ENCODE results near the gene ADA.
A peak's percentile ranks its signal among the peaks of the same experiment; 100 is the strongest.

The ADA gene

DNA sequence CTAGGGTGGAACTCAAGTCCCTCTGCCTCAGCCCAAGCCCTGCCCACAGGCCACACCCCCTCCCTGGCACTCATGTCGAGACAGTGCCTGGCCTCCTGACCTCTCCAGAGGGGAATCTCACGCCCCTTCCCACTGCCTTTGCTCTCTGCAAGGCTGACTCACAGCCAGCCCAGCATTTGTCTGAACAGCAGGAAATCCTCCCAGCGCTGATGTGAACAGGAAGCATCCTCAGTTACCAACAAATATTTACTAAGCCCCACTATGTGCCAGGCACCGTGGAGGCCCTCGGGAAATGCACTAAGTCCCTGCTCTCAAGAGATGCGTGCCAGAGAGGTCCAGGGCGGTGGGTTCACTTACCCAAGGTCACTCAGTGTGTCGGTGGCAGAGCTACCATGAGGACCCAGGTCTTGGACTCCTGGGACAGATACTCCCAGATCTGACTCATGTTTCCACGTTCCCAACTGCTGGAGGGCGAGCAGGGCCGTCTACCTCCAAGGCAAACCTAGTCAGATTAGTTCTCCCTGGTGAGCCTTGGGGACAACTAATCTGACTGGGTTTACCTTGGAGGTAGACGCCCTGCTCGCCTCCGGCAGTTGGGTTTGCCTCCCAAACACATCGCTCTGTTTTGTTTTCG lies 7.8 kb downstream of the ADA start:
- DNase-seq: no peak

- DNase-seq: no peak
Measured at GRCh38 chr20:44643154-44643519, 8.4 kb downstream of the ADA start.

DNA sequence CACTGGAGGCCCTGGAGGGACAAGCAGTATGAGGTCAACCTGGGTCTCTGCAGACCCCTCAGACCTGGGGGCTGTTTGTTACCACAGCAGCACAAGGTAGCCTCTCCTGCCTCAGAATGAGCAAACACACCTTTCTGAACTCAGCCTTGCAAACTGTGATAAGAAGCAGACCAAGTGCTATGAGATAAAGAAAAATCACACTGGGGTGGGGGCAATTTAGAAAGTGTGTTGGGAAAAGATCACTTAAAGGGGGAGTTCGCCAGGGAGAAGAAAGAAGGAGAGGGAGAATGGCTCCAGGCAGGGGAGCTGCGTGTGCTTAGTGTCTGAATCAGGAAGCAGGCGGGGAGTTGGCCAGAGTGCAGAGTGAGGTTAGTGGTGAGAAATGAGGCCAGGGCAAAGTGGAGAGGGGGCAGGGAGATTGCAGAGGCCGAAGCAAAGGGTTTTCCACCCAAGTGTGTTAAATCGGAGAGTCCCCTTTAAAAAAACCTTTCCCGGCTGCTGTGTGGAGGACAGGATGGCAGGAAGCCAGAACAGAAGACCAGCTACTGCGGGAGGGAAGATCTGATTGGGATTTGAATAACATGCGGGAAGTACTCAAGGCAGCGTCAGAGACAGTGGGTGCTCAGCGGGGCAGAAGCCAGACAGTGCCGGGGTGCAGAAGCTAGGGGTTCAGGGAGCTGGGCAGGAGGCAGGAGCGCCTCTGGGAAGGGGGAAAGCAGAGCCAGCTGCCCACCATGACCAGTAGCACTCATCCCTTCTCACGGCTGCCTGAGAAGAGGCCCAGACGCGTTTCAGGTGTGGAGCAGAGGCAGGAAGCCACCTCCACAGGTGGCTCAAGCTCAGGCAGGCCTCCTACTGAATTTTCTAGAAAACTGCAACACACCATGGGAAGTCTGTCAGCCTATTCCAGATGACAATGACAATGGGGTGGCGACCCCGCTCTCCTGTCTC lies 9.0 kb downstream of the ADA start:
- peak; percentile 34 for DNase-seq

DNA sequence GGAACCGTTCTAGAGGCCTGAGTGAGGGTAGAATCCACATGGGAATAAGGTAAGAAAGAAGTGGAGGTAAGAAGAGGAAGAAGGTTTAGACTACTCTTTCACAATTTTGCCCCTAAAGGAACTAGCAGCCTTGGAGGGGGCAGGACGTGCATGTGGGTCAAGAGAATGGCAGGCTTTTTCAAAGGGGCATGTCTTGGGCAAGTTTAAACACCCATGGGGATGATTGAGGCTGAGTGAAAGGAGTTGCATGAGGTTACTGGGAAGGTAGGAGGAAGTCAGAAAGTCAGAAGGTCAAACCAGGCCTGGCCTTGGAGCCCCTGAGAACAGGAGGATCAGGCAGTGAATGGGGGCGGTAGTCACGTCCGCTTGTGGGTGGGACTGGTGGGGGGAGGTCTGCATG lies 10.2 kb downstream of the ADA start:
- DNase-seq: no peak

DNA sequence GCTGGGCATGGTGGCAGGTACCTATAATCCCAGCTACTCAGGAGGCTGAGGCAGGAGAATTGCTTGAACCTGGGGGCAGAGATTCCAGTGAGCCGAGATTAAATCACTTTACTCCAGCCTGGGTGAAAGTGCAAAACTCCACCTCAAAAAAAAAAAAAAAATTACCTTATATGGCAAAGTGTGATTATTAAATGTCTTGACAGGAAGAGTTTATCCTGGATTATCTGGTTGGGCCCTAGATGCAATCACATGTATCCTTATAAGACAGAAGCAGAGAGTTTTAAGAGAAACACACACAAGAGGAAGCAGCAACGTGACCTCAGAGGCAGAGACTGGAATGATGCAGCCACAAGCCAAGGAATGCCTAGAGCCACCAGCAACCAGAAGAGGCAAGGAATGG lies 11.0 kb downstream of the ADA start:
- no peak for DNase-seq

DNA sequence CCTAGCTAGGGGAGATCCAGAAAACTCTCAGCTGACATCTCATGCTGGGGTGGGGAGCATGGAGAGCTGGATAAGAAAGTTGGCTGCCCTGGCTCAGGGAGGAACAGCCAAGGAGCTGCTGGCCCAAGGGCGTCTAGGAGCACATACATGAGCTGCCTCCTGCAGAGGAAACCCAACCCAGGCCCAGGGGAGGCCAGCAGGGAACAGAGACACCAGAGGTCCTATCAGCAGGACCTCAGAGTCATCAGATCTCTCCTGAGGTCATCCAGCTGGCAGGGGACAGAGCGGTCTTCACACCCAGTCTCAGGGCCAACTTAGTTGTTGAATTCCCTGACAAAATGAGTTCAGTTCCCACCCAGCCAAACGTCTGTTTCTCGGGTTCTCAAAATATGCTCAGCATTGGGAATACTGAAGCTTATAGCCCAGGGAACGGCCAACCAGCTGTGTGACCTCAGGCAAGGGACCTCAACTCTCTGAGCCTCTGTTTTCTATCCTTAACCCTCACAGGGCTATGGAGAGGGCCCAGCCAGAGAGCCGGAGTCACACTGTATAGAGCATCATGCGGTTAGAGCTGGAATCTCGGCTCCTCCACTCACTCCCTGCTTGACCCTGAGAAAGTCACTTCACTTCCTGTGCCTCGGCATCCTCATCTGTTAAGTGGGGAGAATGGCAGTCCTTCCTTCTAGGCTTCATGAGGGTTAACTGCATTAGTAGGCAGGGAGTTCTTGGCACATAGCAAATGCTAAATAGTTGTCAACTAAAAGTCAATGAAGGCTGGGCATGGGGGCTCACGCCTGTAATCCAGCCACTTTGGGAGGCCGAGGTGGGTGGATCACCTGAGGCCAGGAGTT lies 13.8 kb downstream of the ADA start:
- DNase-seq: no peak

DNA sequence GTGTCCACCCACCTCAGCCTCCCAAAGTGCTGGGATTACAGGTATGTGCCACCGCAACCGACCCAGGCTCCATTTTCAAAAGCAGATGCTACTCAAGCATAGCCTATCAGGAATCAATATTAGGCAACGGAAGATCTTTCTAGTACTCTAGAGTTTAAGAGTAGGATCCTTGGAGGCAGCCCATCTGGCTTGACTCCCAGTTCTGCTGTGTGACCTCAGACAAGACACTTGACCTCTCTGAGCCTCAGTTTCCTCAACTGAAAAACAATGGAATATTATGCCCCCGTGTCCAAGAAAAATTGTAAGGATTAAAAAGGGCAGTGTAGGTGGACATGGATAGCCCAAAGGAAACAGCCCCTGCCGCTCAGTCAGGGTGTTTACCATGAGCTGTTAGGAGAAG lies 14.5 kb downstream of the ADA start:
- no peak for DNase-seq

- no peak for DNase-seq
Measured at GRCh38 chr20:44635877-44636276, 15.6 kb downstream of the ADA start.

- no peak for DNase-seq
Measured at GRCh38 chr20:44633872-44634600, 17.5 kb downstream of the ADA start.

GRCh38 chr20:44633187-44633810 lies 18.2 kb downstream of the ADA start:
- no peak for DNase-seq

GRCh38 chr20:44632103-44632752 lies 19.3 kb downstream of the ADA start:
- no peak for DNase-seq

DNA sequence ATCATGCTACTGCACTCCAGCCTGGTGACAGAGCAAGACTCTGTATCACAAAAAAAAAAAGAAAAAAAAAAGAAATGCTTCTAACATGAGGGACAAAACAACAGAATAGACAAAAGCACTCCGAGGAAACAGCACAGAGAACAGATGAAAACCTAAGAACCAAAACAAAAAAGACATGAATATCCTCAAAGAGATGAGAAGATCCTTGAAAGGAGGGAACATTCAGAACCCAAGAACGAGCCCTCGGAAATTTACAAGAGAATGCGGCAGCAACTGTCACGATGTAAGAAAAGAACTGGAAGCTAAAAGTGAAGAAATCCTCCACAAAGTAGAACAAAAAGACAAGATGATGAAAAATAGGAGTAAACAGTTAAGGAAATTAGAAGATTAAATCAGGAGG lies 21.2 kb downstream of the ADA start:
- DNase-seq: no peak

DNA sequence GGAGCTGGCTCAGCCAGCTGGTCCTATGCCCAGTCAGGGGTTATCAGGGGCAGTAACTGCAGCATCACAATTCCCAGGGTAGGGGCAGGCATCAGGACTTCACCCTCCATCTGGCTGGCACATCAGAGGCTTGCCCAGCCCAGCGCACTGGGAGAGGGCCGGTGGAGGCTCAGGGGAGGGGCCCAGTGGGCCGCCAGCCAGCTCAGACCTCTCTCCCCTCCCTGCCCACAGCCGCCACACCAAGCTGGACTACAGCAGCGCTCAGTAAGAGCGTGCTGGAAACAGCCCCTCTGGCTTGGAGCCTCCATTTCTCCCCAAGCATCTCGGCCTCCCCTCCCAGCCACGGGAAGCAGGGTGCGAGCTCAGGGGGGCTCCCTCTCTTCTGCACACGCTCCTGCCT lies 22.0 kb downstream of the ADA start:
- no peak for DNase-seq

- no peak for DNase-seq
Measured at GRCh38 chr20:44629017-44629385, 22.5 kb downstream of the ADA start.

DNA sequence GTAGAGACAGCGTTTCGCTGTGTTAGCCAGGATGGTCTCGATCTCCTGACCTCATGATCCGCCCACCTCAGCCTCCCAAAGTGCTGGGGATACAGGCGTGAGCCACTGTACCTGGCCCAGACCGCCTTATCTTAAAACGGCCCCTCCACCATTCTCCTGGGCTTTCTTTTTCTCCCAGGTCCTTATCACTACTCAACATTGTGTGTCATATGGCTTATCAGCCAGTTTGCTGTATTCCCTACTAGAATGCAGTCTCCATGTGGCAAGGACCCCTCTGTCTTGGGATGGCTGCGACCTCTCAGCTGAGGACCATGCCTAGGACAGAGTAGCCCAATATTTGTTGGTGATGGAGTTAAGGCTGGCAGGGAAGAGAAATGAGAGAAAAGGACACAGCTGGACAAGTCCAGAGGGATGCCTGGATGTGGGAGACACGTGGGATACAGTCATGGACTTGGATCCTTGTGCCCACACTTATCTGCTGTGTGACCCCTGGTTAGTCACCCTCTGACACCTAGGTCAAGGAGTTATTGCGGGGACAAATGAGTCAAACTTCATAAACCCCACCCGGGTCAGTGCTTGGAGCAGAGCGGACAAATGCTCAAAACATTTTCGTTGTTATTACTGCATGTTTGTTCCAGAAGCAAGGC lies 24.0 kb downstream of the ADA start:
- DNase-seq: no peak

- DNase-seq: no peak
Measured at GRCh38 chr20:44626278-44626677, 25.2 kb downstream of the ADA start.

GRCh38 chr20:44625361-44625760 lies 26.1 kb downstream of the ADA start:
- DNase-seq: no peak

GRCh38 chr20:44624743-44625271 lies 26.7 kb downstream of the ADA start:
- no peak for DNase-seq

GRCh38 chr20:44624152-44624551 lies 27.3 kb downstream of the ADA start:
- DNase-seq: no peak

- no peak for DNase-seq
Measured at GRCh38 chr20:44622501-44623270, 28.8 kb downstream of the ADA start.
